NT2/D1 (cell line): ENCODE data around the gene LRRK1.

ENCODE experiments used
- YY1 ChIP-seq: IDR thresholded peaks from 2 replicates; pipeline ENCODE4 v1.6.1; 2011; ENCODE audit not compliant: insufficient read length, insufficient read depth
- ZNF274 ChIP-seq: IDR thresholded peaks from 2 replicates; pipeline ENCODE4 v1.6.1; 2011; ENCODE audit warnings: mild to moderate bottlenecking, low read depth, low read length

- no peak for TF ChIP-seq YY1
- no peak for TF ChIP-seq ZNF274
Observed at GRCh38 chr15:101028772-101029438, 109.7 kb downstream of the LRRK1 start.
